Stimulated activated CD8-positive, alpha-beta memory T cell treated with anti-CD3 and anti-CD28 coated beads, Interleukin-12 subunit alpha, Interleukin-12 subunit beta, amount 100 ng/mL, for 4 hours (primary cell): ENCODE data around the gene SPAST.
A peak's percentile ranks its signal among the peaks of the same experiment; 100 is the strongest.
"Not testable (repeated sequence)": the region's sequence is repeated elsewhere in the genome, so short reads cannot be mapped to it uniquely, and the experiment has no call there.

Source experiments
- DNase-seq: peaks from one replicate; pipeline ENCODE4 v3.0.0-alpha.2; 2020; ENCODE audit warnings: low read depth

Gene SPAST, protein sequence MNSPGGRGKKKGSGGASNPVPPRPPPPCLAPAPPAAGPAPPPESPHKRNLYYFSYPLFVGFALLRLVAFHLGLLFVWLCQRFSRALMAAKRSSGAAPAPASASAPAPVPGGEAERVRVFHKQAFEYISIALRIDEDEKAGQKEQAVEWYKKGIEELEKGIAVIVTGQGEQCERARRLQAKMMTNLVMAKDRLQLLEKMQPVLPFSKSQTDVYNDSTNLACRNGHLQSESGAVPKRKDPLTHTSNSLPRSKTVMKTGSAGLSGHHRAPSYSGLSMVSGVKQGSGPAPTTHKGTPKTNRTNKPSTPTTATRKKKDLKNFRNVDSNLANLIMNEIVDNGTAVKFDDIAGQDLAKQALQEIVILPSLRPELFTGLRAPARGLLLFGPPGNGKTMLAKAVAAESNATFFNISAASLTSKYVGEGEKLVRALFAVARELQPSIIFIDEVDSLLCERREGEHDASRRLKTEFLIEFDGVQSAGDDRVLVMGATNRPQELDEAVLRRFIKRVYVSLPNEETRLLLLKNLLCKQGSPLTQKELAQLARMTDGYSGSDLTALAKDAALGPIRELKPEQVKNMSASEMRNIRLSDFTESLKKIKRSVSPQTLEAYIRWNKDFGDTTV

GRCh38 chr2:32063310-32064020 is at the start of gene SPAST:
SPAST (plus strand) TSS chr2:32063556; CDS start chr2:32063832, 276 bp downstream.
- peak; percentile 97 for DNase-seq

DNA sequence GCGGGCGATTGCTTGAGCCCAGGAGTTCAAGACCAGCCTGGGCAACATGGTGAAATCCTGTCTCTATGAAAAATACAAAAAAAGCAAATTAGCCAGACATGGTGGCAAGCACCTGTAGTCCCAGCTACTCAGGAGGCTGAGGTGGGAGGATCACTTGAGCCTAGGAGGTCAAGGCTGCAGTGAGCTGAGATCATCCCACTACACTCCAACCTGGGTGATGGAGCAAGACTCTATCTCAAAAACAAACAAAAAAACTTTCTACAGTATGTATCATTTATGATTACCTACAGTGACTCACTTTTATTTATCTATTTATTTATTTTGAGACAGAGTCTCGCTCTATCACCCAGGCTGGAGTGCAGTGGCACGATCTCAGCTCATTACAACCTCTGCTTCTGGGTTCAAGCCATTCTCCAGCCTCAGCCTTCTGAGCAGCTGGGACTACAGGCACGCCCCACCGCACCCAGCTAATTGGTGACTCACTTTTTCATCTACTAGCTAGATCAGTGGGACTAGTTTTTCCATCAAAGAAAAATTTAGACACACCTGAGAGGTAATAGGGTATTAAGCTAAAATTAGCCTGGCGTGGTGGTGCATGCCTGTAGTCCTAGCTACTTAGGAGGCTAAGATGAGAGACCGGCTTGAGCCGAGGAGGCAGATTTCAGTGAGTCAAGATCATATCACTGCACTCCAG is 44.4 kb upstream of the SPAST start:
- not testable (repeated sequence) for DNase-seq

GRCh38 chr2:32034198-32034887 is 29.0 kb upstream of the SPAST start:
- DNase-seq, result not testable (repeated sequence)

- DNase-seq, result peak; percentile 80
These were observed 23.7 kb upstream of the SPAST start, which contains the start of gene DPY30 for GRCh38 chr2:32039447-32040219. DPY30 (minus strand) TSS chr2:32039805; CDS start chr2:32039456, 349 bp downstream.

- DNase-seq, result no peak
These were observed 19.8 kb upstream of the SPAST start for GRCh38 chr2:32043561-32043960.

DNA sequence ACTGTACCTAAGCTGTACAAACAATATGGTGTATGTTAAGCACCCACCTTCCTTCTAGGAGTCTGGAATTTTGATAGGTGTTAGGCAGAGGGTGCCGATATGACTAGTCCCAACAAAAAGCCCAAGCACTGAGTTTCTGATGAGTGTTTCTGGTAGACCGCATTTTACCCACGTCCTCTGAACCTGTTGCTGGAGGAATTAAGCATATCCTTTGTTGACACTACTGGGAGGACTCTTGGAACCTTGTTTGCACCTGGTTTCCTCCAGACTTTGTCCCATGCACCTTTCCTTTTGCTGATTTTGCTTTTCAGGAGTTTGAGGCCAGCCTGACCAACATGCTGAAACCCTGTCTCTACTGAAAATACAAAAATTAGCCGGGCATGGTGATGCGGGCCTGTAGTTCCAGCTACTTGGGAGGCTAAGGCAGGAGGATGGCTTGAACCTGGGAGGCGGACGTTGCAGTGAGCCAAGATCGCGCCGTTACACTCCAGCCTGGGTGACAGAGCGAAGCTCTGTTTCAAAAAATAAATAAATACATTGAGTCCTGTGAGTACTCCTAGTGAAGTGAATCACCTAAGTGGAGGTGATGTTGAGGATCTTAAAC is 11.4 kb upstream of the SPAST start:
- DNase-seq, result no peak

DNA sequence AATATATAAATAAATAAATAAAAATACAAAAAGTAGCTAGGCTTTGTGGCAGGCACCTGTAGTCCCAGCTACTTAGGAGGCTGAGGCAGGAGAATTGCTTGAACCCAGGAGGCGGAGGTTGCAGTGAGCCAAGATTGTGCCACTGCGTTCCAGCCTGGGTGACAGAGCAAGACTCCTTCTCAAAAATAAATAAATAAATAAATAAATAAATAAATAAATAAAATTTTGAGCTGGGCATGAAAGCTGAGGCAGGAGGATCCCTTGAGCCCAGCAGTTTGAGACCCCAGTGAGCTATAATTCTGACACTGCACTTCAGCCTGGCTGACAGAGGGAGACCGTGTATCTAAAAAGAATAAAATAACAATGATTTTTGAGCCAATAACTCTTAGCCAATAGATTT is 8.8 kb upstream of the SPAST start:
- DNase-seq, result not testable (repeated sequence)

DNA sequence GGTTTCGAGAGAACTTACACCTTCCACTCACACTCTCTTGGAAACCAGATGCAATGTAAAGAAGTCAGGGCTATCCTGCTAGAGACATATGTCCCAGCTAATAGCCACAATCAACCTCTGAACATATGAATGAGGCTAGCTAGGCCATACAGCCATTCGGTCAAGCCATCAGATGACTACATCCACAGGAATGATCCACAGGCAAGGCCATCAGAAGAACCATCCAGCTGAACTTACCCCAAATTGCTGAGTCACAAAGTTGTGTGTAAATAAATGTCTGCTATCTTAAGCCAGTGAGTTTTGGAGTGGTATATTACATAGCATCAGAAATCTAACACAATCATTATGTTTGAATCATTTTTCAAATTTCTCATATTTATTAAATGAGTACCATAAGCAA is 5.2 kb upstream of the SPAST start:
- no peak for DNase-seq

DNA sequence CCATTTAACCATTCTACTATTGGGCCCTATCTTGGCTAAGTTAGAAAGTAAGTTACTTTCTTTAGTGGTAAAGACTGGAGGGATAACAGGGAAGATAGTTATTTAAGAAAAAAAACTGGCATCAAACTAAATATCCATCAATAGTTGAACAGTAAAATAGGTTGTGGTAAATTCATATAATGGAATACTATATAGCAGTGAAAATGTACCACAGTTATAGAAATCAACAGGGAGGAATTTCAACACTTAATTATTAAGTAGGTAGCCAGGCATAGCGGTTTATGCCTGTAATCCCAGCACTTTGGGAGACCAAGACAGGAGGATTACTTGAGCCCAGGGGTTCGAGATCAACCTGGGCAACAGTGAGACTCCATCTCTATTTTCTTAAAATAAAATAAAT is 3.1 kb upstream of the SPAST start:
- no peak for DNase-seq

GRCh38 chr2:32061430-32061829 is 1.9 kb upstream of the SPAST start:
- no peak for DNase-seq

- no peak for DNase-seq
These were observed 1.1 kb upstream of the SPAST start for GRCh38 chr2:32061973-32062861.

DNA sequence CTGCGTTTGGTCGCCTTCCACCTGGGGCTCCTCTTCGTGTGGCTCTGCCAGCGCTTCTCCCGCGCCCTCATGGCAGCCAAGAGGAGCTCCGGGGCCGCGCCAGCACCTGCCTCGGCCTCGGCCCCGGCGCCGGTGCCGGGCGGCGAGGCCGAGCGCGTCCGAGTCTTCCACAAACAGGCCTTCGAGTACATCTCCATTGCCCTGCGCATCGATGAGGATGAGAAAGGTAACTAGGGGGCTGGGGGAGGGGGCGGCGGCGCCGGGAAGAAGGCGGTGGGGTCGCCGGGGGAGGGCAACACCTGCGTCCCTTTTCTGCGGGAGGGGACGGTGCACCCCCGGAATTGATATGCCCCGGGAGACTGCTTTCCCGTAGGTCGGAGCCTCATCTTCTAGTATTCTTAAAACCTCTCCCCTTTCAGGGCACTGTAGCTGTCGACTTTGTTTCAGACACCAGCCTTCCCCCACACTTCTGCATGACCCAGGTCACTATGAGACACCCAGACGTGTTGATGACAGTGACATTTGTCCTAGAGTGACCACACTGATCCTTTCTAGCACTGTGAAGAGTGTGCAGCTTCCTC is 755 bp downstream of the SPAST start:
- no peak for DNase-seq

DNA sequence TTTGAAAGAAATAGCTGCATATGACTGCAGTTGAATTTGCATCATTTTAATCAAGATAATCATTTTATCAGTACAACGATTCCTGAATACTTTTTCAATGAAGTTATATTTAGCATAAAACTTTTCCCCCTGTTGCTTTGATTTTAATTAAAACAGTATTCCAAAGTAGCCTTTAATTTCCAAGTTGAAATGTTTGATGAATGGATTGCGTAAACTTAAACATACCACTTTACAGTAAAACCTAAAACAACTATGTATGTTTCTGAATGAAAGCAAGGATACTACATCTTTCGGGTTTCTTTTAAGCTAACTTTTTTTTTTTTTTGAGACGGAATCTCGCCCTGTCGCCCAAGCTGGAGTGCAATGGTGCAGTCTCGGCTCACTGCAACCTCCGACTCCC is 1.4 kb downstream of the SPAST start:
- no peak for DNase-seq

DNA sequence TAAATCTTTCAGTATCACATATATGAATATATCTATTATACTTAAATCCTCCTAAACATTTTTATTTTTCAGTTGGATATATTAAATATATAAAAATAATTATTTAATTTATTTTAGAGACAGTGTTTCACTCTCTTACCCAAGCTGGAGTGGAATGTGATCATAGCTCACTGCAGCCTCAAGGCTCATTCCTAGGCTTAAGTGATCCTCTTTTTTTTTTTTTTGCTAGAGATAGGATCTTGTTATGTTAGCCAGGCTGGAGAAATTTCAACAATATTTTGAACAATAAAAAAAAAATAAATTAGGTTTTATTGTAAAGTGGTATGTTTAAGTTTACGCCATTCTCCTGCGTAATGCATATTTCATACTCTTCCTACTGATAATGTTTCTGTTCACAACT is 4.2 kb downstream of the SPAST start:
- no peak for DNase-seq

DNA sequence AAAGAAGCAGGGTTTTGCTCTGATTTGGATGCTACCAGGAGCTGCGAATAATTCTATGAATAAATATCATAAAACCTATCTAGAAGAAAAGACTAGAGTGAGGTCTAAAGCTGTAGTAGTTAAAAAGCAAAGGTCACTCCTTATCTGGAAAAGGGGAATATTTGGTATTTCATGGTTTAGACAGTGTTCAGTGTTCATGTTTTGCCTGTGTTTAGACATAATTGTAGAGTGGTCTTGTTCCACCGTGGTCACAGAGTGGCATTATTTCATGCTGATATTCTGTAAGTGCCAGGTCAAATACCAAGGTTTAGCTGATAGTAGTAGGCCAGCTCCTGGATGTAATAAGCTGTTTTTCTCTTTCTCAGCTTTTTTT is 10.8 kb downstream of the SPAST start:
- no peak for DNase-seq

- no peak for DNase-seq
These were observed 32.3 kb downstream of the SPAST start for GRCh38 chr2:32095671-32096070.

DNA sequence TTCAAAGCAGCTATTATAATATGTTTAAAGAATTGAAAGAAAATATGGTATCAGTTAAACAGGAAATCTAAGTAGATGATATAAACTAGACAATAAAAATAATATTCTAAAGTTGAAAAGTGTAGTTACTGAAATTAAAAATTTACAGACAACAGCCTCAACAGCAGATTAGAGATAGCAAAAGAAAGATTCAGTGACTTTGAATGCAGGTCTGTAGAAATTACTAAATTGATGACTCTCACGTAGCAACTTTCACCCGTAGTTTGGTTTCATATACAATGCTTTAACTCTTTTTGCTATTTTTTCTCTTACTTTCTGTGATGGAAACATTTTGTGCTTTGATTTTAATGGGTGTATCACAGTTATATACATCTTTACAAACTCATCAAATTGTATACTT is 44.8 kb downstream of the SPAST start:
- DNase-seq, result no peak

GRCh38 chr2:32118055-32118454 is 54.7 kb downstream of the SPAST start:
- DNase-seq, result no peak

DNA sequence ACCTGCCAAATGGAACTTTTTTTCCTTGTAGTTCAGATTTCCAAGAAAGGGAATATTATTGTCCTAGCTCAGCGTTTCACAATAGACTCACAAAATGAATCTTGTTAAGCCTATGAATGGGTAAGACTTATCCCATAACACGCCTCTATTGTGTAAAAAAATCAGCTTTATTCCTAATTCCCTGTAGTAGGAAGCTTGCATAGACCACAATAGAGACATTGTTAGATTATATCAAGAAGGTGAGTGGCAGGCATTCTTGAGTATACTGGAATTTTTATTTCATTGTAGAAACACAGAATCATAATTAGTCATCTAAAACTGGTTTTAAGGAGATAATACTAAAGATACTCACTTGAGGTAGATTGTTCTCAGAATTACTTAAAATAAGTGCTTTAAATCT is 55.8 kb downstream of the SPAST start:
- DNase-seq, result no peak
